ENCODE results near the gene CXCL10.
A peak's percentile ranks its signal among the peaks of the same experiment; 100 is the strongest.
"Not testable (repeated sequence)": the region's sequence is repeated elsewhere in the genome, so short reads cannot be mapped to it uniquely, and the experiment has no call there.

CXCL10 gene

DNA sequence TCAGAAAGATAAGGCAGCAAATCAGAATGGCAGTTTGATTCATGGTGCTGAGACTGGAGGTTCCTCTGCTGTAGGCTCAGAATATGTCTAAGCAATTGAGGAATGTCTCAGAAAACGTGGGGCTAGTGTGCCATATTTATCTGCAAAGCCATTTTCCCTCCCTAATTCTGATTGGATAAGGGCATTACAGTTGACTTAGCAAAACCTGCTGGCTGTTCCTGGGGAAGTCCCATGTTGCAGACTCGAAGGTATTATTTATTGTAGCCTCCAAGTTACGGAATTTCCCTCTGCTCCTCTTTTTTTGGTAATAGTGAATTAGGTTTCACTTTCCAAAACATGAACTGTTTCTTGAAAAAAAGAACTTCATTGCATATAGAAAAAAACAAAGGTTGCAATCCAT is at the start of gene CXCL10:
TSS of gene CXCL10 (minus strand) at position 109 of the 400 bp plus-strand sequence. CDS start at position 43, 66 bp downstream.
- Mint-ChIP-seq H3K27ac (peak within 1 kb of the TSS; percentile 27), H3K4me1 (ENCODE audit: low read depth) (peaks cover 29% of the 10 kb centered on the region), H3K9me3 (no peaks in the 10 kb centered on the region), H3K27me3 (peaks cover 7% of the 10 kb centered on the region), H3K4me3 (peak within 1 kb of the TSS; percentile 68), H3K36me3 (ENCODE audit: low read depth) (no peaks in the 10 kb centered on the region)

- Mint-ChIP-seq H3K4me1 (ENCODE audit: low read depth) (no peaks in the 10 kb centered on the region), H3K27me3 (no peaks in the 10 kb centered on the region), H3K9me3 (no peaks in the 10 kb centered on the region), H3K27ac (no peak overlapping the region), H3K4me3 (no peak overlapping the region), H3K36me3 (ENCODE audit: low read depth) (no peaks in the 10 kb centered on the region)
Observed at GRCh38 chr4:76072760-76073159, 49.5 kb upstream of the CXCL10 start.

DNA sequence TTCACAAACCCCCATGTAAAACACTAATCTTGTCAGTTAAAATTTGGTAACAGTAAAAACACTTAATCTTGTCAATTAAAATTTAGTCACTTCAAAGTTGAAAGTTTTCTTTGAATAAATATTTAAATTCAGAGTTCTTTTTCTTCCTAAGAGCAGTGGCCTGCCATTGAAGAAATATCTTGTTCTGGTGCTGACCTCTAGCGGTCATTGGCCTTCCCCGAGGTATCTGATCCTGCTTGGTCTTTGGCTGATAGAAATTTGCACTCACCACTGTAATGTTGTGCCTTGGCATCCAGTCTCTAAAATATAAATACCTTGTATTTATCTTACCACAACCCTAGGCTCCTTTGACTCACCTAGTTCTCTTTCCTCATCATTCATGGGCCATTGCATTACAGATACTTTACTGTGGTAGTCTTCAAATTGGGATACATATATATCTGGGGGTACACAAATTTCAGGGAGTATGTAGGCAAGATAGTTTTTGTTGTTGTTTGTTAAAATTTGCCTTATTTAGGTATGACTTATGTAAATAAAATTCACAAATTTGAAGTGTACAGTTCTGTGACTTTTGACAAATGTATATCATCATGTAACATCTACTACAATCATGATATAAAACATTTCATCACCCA is 44.5 kb upstream of the CXCL10 start:
- H3K36me3 Mint-ChIP-seq (ENCODE audit: low read depth): no peaks in the 10 kb centered on the region

GRCh38 chr4:76066546-76066945 is 43.2 kb upstream of the CXCL10 start:
- no peak overlapping the region for H3K27ac Mint-ChIP-seq
- H3K9me3 Mint-ChIP-seq: no peaks in the 10 kb centered on the region
- no peaks in the 10 kb centered on the region for H3K36me3 Mint-ChIP-seq (ENCODE audit: low read depth)
- no peak overlapping the region for H3K4me3 Mint-ChIP-seq
- H3K27me3 Mint-ChIP-seq: peaks cover 9% of the 10 kb centered on the region
- peaks cover 10% of the 10 kb centered on the region for H3K4me1 Mint-ChIP-seq (ENCODE audit: low read depth)

More for the DNA sequence above, 44.5 kb upstream of the CXCL10 start:
- no peaks in the 10 kb centered on the region for H3K9me3 Mint-ChIP-seq
- H3K27me3 Mint-ChIP-seq: peaks cover 4% of the 10 kb centered on the region
- no peak overlapping the region for H3K4me3 Mint-ChIP-seq
- no peak overlapping the region for H3K27ac Mint-ChIP-seq
- peaks cover 3% of the 10 kb centered on the region for H3K4me1 Mint-ChIP-seq (ENCODE audit: low read depth)

GRCh38 chr4:76061982-76062381 is 38.7 kb upstream of the CXCL10 start:
- Mint-ChIP-seq H3K27me3 (peaks cover 17% of the 10 kb centered on the region), H3K36me3 (ENCODE audit: low read depth) (no peaks in the 10 kb centered on the region), H3K4me3 (no peak overlapping the region), H3K27ac (peak overlapping the region; percentile 50), H3K9me3 (no peaks in the 10 kb centered on the region), H3K4me1 (ENCODE audit: low read depth) (peaks cover 51% of the 10 kb centered on the region)

GRCh38 chr4:76061421-76061820 is 38.1 kb upstream of the CXCL10 start:
- Mint-ChIP-seq H3K27ac (peak overlapping the region; percentile 50), H3K4me1 (ENCODE audit: low read depth) (peaks cover 51% of the 10 kb centered on the region), H3K27me3 (peaks cover 19% of the 10 kb centered on the region), H3K4me3 (no peak overlapping the region), H3K36me3 (ENCODE audit: low read depth) (no peaks in the 10 kb centered on the region), H3K9me3 (no peaks in the 10 kb centered on the region)

DNA sequence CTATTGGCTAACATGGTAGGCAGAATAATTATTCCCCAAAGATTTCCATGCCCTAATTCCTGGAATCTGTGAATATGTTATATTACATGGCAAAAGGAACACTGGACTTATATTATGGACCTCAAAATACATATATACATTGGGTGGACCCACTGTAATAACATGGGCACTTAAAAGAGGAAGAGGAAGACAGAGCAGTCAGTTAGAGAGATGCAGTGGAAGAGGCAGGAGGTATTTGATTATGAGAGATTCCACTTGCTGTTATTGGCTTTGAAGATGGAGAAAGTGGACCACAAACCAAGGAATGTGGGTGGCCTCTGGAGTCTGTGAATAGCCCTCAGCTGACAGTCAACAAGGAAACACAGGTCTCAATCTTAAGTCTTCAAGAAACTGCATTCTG is 37.2 kb upstream of the CXCL10 start:
- Mint-ChIP-seq H3K27ac (peak overlapping the region; percentile 80), H3K4me1 (ENCODE audit: low read depth) (peaks cover 56% of the 10 kb centered on the region), H3K36me3 (ENCODE audit: low read depth) (no peaks in the 10 kb centered on the region), H3K9me3 (no peaks in the 10 kb centered on the region), H3K4me3 (no peak overlapping the region), H3K27me3 (peaks cover 28% of the 10 kb centered on the region)

DNA sequence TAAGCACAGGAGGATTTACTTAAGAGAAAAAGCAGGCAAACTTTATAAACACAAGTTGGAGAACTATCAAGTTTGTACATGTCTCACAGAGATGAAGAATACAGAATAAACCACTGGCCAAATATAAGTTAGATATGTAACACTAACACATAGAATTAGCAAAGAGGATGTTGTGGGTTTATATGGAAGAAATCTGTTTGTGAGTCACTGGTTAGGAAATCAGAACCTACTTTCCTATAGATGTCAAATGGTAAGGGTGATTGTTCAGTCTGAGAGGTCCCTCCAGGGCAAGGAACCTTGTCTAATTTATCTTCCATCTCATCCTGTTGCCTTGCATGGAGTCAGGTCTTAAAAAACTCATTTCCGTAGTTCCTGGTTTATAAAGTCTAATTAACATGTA is 36.5 kb upstream of the CXCL10 start:
- Mint-ChIP-seq H3K9me3 (no peaks in the 10 kb centered on the region), H3K36me3 (ENCODE audit: low read depth) (no peaks in the 10 kb centered on the region), H3K4me1 (ENCODE audit: low read depth) (peaks cover 64% of the 10 kb centered on the region), H3K27ac (peak overlapping the region; percentile 80), H3K4me3 (peak overlapping the region; percentile 30), H3K27me3 (peaks cover 32% of the 10 kb centered on the region)

DNA sequence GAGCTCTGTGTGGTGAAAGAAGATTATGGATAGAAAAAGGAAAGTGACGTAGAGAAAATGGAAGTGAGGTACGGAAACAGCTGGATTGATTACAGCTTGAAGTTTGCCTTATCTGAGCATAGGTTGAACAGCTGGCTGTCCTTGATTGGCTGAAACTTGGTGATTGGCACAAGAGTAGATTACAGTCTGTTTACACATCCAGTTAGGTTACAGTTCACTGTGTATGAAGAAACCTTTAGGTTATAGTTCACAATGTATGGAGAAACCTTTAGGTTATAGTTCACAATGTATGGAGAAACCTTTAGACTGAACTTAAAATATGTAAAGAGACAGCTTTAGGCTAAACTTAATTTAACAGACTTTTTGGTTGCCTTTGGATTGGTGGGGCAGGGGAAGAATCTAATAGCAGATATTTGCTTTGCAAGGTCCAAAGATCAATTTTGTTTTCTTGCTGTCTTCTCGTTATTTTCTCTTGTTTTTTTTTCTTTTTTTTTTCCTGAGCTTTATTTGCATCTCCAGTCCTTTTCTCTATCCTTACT is 35.7 kb upstream of the CXCL10 start:
- H3K4me3 Mint-ChIP-seq: peak overlapping the region; percentile 7
- H3K27ac Mint-ChIP-seq: peak overlapping the region; percentile 81
- H3K9me3 Mint-ChIP-seq: no peaks in the 10 kb centered on the region
- H3K4me1 Mint-ChIP-seq (ENCODE audit: low read depth): peaks cover 65% of the 10 kb centered on the region
- no peaks in the 10 kb centered on the region for H3K36me3 Mint-ChIP-seq (ENCODE audit: low read depth)
- peaks cover 34% of the 10 kb centered on the region for H3K27me3 Mint-ChIP-seq

DNA sequence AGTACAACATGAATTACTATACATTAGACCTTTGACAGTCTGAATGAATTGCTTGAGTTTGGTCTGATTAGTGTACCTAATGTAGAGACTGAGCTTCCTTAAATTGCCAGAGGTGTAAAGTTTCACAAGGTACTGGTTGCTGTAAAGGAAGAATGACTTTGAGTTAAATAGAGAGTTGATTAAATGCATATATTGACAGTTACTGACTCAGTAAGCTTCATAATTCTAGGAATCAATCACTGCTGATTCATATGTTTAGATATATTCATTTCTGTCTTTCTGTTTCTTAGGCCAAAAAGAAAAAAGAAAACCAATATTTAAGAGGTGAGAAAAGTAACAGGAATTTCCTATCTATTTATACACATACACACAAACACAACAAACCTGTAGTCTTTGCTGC is 35.0 kb upstream of the CXCL10 start:
- Mint-ChIP-seq H3K27ac (peak overlapping the region; percentile 81), H3K36me3 (ENCODE audit: low read depth) (no peaks in the 10 kb centered on the region), H3K4me3 (peak overlapping the region; percentile 7)

DNA sequence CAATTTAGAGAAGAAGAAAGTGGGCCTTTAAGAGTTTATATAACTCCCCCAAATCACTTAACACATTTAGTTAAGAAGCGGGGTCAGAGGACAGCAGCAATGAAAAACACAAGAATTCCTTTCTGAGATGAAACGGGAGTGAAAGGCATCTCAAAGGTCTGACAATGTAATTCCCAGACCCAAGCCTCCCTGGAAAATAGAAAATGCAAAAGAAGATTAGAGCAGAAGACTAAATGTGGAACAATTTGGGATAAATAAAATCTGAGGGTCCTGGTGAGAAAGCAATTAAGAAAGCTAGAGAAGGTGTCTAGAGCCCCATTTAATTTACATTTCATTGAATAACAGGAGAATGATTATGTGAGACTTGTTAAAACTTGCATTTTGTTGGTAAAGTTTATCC is 32.1 kb upstream of the CXCL10 start:
- H3K27ac Mint-ChIP-seq: peak overlapping the region; percentile 23

More for the DNA sequence above, 35.0 kb upstream of the CXCL10 start:
- Mint-ChIP-seq H3K4me1 (ENCODE audit: low read depth) (peaks cover 65% of the 10 kb centered on the region), H3K27me3 (peaks cover 38% of the 10 kb centered on the region), H3K9me3 (no peaks in the 10 kb centered on the region)

GRCh38 chr4:76055016-76055415 is 31.7 kb upstream of the CXCL10 start:
- Mint-ChIP-seq H3K4me3 (no peak overlapping the region), H3K27ac (peak overlapping the region; percentile 23), H3K36me3 (ENCODE audit: low read depth) (no peaks in the 10 kb centered on the region)

More for the DNA sequence above, 32.1 kb upstream of the CXCL10 start:
- Mint-ChIP-seq H3K9me3 (no peaks in the 10 kb centered on the region), H3K4me1 (ENCODE audit: low read depth) (peaks cover 44% of the 10 kb centered on the region), H3K36me3 (ENCODE audit: low read depth) (no peaks in the 10 kb centered on the region), H3K4me3 (no peak overlapping the region), H3K27me3 (peaks cover 24% of the 10 kb centered on the region)

DNA sequence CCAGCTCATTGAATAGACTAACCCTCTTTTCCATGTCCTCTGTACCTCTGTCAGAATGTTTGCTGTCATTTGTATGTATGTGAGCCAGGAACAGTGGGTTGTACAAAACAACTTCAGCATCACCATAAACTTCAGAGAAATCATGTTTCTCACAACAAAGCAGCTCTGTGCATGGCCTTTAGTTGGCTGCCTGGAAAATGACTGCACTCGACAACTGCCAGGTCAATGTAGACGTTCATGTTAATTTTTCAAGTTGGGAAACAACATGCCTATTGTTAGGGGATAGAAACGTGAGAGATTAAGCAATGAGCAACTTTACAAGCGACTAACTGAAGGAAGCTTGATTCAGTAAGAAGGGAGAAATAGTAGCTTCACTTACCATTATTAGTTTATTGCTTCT is 30.4 kb upstream of the CXCL10 start:
- no peaks in the 10 kb centered on the region for H3K36me3 Mint-ChIP-seq (ENCODE audit: low read depth)
- H3K4me1 Mint-ChIP-seq (ENCODE audit: low read depth): peaks cover 27% of the 10 kb centered on the region
- H3K27ac Mint-ChIP-seq: no peak overlapping the region
- no peak overlapping the region for H3K4me3 Mint-ChIP-seq
- H3K27me3 Mint-ChIP-seq: peaks cover 24% of the 10 kb centered on the region
- H3K9me3 Mint-ChIP-seq: no peaks in the 10 kb centered on the region

More at GRCh38 chr4:76055016-76055415, 31.7 kb upstream of the CXCL10 start:
- Mint-ChIP-seq H3K4me1 (ENCODE audit: low read depth) (peaks cover 39% of the 10 kb centered on the region), H3K27me3 (peaks cover 24% of the 10 kb centered on the region), H3K9me3 (no peaks in the 10 kb centered on the region)

GRCh38 chr4:76050560-76051050 is 27.3 kb upstream of the CXCL10 start:
- H3K27me3 Mint-ChIP-seq: peaks cover 11% of the 10 kb centered on the region
- H3K36me3 Mint-ChIP-seq (ENCODE audit: low read depth); H3K27ac Mint-ChIP-seq; H3K4me1 Mint-ChIP-seq (ENCODE audit: low read depth); H3K9me3 Mint-ChIP-seq; H3K4me3 Mint-ChIP-seq: not testable (repeated sequence)

DNA sequence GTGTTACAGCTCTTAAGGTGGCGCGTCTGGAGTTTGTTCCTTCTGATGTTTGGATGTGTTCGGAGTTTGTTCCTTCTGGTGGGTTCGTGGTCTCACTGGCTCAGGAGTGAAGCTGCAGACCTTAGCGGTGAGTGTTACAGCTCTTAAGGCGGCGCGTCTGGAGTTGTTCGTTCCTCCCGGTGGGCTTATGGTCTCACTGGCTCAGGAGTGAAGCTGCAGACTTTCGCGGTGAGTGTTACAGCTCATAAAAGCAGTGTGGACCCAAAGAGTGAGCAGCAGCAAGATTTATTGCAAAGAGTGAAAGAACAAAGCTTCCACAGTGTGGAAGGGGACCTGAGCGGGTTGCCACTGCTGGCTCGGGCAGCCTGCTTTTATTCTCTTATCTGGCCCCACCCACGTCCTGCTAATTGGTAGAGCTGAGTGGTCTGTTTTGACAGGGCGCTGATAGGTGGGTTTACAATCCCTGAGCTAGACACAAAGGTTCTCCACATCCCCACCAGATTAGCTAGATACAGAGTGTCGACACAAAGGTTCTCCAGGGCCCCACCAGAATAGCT is 26.6 kb upstream of the CXCL10 start:
- not testable (repeated sequence) for H3K9me3 Mint-ChIP-seq; H3K27ac Mint-ChIP-seq; H3K36me3 Mint-ChIP-seq (ENCODE audit: low read depth); H3K27me3 Mint-ChIP-seq; H3K4me3 Mint-ChIP-seq; H3K4me1 Mint-ChIP-seq (ENCODE audit: low read depth)

All from stimulated activated naive CD8-positive, alpha-beta T cell treated with anti-CD3 and anti-CD28 coated beads, Interleukin-15, Interleukin-2, amounts not matched to agents 100 ng/mL and 50 ng/mL, for 24 hours (primary cell).